HL-60 (cell line): ENCODE measurements around the gene GID4.

Source experiments
- DNase-seq, 2 experiments: peaks; one replicate each; pipeline ENCODE4 v3.0.0-alpha.2; 2010 to 2020; ENCODE audit warnings: low read depth in 1 of 2, low spot score in 1 of 2
- H3K27ac ChIP-seq: fragments of 250-450 bp; sonication (Bioruptor Pico); replicated peaks from 2 replicates; pipeline ENCODE4 v1.5.1; 2020; ENCODE audit warnings: mild to moderate bottlenecking, moderate library complexity
- H3K27me3 ChIP-seq: fragments of 250-450 bp; sonication (Bioruptor Pico); 2 replicates; pipeline ENCODE4 v1.5.1; 2021; ENCODE audit warnings: mild to moderate bottlenecking, moderate library complexity; ENCODE audit not compliant: insufficient read depth, poor library complexity, severe bottlenecking
- H3K4me3 ChIP-seq: replicated peaks from 2 replicates; pipeline ENCODE4 v1.5.1; 2011; ENCODE audit warnings: mild to moderate bottlenecking, control low read depth, low read length; ENCODE audit not compliant: insufficient read depth
- CTCF ChIP-seq: IDR thresholded peaks from one replicate; pipeline ENCODE4 v1.5.1; 2011; ENCODE audit warnings: low read length, control low read depth, inconsistent platforms; ENCODE audit not compliant: insufficient read depth
- GABPA ChIP-seq: IDR thresholded peaks from 2 replicates; pipeline ENCODE4 v1.6.1; 2012; ENCODE audit warnings: low read depth
- POLR2AphosphoS5 ChIP-seq: IDR thresholded peaks from 2 replicates; pipeline ENCODE4 v1.6.1; 2012; ENCODE audit warnings: low read depth
- SPI1 ChIP-seq: IDR thresholded peaks from 2 replicates; pipeline ENCODE4 v1.6.1; 2012; ENCODE audit warnings: low read depth, mild to moderate bottlenecking, borderline replicate concordance
- TF ChIP-seq, protein P1 (sequence below): IDR thresholded peaks from 2 replicates; pipeline ENCODE4 v1.6.1; 2012; ENCODE audit warnings: low read depth; ENCODE audit not compliant: insufficient replicate concordance

The GID4 gene

GRCh38 chr17:18006495-18007239, 32.5 kb upstream of the GID4 start:
- TF ChIP-seq POLR2AphosphoS5 = no peak
- TF ChIP-seq, protein P1, sequence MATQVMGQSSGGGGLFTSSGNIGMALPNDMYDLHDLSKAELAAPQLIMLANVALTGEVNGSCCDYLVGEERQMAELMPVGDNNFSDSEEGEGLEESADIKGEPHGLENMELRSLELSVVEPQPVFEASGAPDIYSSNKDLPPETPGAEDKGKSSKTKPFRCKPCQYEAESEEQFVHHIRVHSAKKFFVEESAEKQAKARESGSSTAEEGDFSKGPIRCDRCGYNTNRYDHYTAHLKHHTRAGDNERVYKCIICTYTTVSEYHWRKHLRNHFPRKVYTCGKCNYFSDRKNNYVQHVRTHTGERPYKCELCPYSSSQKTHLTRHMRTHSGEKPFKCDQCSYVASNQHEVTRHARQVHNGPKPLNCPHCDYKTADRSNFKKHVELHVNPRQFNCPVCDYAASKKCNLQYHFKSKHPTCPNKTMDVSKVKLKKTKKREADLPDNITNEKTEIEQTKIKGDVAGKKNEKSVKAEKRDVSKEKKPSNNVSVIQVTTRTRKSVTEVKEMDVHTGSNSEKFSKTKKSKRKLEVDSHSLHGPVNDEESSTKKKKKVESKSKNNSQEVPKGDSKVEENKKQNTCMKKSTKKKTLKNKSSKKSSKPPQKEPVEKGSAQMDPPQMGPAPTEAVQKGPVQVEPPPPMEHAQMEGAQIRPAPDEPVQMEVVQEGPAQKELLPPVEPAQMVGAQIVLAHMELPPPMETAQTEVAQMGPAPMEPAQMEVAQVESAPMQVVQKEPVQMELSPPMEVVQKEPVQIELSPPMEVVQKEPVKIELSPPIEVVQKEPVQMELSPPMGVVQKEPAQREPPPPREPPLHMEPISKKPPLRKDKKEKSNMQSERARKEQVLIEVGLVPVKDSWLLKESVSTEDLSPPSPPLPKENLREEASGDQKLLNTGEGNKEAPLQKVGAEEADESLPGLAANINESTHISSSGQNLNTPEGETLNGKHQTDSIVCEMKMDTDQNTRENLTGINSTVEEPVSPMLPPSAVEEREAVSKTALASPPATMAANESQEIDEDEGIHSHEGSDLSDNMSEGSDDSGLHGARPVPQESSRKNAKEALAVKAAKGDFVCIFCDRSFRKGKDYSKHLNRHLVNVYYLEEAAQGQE = no peak
- TF ChIP-seq CTCF = no peak
- no peak for TF ChIP-seq GABPA
- no peak for TF ChIP-seq SPI1
- no peak overlapping the region for H3K27ac ChIP-seq
- H3K27me3 ChIP-seq = no peaks in the 10 kb centered on the region
- no peak overlapping the region for H3K4me3 ChIP-seq
- DNase-seq = no peak

GRCh38 chr17:18008496-18009268, 30.5 kb upstream of the GID4 start:
- no peak overlapping the region for H3K4me3 ChIP-seq
- DNase-seq = no peak
- H3K27ac ChIP-seq = no peak overlapping the region

More at GRCh38 chr17:18008496-18009268, 30.5 kb upstream of the GID4 start:
- H3K27me3 ChIP-seq = no peaks in the 10 kb centered on the region
- TF ChIP-seq POLR2AphosphoS5 (no peak), GABPA (no peak), CTCF (no peak)
- TF ChIP-seq, protein P1 = no peak
